Neutrophil (primary cell): Measurements from ENCODE around the gene FAM149A.

ENCODE experiments used
- H3K27ac ChIP-seq: fragments of 200-600 bp; sonication (generic); 2 replicates; pipeline ENCODE4 v1.5.1; 2016; ENCODE audit warnings: mild to moderate bottlenecking, moderate library complexity
- H3K27me3 ChIP-seq: fragments of 200-600 bp; sonication (generic); 2 replicates; pipeline ENCODE4 v1.6.0; 2016; ENCODE audit warnings: mild to moderate bottlenecking
- H3K36me3 ChIP-seq: fragments of 200-600 bp; sonication (generic); 2 replicates; pipeline ENCODE4 v1.5.1; 2017
- H3K4me1 ChIP-seq, 2 experiments: fragments of 200-600 bp in 1 of 2; sonication (generic) in 1 of 2; 1 replicate in 1 of 2; 2 replicates in 1 of 2; pipeline versions ENCODE4 v1.5.1 to v1.6.1; 2013 to 2016; ENCODE audit warnings: low read depth in 1 of 2, low read length in 1 of 2, mild to moderate bottlenecking in 1 of 2, moderate library complexity in 1 of 2; ENCODE audit not compliant: control insufficient read depth in 1 of 2, insufficient read depth in 1 of 2
- H3K4me3 ChIP-seq, 2 experiments: fragments of 200-600 bp in 1 of 2; sonication (generic) in 1 of 2; 1 replicate in 1 of 2; 2 replicates in 1 of 2; pipeline ENCODE4 v1.5.1; 2013 to 2016; ENCODE audit warnings: low read depth in 1 of 2, low read length in 1 of 2, mild to moderate bottlenecking in 1 of 2, moderate library complexity in 1 of 2
- H3K9me3 ChIP-seq: fragments of 200-600 bp; sonication (generic); 2 replicates; pipeline ENCODE4 v1.5.1; 2016
- TF ChIP-seq, protein P1 (sequence below): fragments of 200-600 bp; sonication (generic); IDR thresholded peaks from 2 replicates; pipeline ENCODE4 v1.5.1; 2016; ENCODE audit warnings: antibody characterized with exemption

Gene FAM149A

DNA sequence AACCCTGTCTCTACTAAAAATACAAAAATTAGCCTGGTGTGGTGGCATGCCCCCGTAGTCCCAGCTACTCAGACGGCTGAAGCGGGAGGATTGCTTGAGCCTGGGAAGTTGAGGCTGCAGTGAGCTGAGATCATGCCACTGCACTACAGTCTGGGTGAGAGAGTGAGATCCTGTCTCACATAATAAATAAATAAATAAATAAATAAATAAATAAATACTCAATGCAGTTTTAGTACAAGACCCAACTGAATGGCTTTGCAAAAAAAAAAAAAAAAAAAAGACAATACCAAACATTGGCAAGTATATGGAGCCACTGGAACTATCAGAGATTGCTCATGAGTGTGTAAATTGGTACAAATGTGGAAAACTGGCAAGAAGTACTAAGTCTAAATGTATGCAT, 83.6 kb downstream of the FAM149A start:
- H3K27ac ChIP-seq = no peak overlapping the region
- no peaks in the 10 kb centered on the region for H3K9me3 ChIP-seq
- H3K27me3 ChIP-seq = peaks cover 49% of the 10 kb centered on the region
- H3K36me3 ChIP-seq = no peaks in the 10 kb centered on the region
- TF ChIP-seq, protein P1, sequence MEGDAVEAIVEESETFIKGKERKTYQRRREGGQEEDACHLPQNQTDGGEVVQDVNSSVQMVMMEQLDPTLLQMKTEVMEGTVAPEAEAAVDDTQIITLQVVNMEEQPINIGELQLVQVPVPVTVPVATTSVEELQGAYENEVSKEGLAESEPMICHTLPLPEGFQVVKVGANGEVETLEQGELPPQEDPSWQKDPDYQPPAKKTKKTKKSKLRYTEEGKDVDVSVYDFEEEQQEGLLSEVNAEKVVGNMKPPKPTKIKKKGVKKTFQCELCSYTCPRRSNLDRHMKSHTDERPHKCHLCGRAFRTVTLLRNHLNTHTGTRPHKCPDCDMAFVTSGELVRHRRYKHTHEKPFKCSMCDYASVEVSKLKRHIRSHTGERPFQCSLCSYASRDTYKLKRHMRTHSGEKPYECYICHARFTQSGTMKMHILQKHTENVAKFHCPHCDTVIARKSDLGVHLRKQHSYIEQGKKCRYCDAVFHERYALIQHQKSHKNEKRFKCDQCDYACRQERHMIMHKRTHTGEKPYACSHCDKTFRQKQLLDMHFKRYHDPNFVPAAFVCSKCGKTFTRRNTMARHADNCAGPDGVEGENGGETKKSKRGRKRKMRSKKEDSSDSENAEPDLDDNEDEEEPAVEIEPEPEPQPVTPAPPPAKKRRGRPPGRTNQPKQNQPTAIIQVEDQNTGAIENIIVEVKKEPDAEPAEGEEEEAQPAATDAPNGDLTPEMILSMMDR = no peak
- no peak overlapping the region for H3K4me3 ChIP-seq
- peaks cover 6 to 9% of the 10 kb centered on the region in 2 experiments for H3K4me1 ChIP-seq

DNA sequence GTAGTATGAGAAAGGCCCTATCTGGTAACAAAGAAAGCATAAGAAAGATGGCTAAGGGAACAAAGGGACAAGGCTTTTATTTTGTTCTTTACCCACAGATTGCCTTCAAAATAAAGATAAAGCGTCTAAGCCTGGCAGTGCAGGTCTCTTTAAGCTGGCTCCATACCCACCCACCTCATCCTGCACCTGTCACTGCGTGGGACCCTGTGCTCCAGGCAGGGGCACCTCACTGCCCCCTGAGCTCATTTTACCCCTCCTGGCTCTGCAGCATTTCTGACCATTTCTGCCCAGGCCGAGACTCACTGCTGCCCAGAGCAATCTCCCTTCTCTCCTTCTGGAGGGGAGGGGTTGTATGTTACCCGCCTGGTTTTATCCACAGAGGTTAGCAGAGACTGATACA, 85.2 kb downstream of the FAM149A start:
- peaks cover 6 to 9% of the 10 kb centered on the region in 2 experiments for H3K4me1 ChIP-seq
- TF ChIP-seq, protein P1 = no peak
- H3K27ac ChIP-seq = no peak overlapping the region
- peaks cover 61% of the 10 kb centered on the region for H3K27me3 ChIP-seq
- no peak overlapping the region for H3K4me3 ChIP-seq
- H3K9me3 ChIP-seq = no peaks in the 10 kb centered on the region
- no peaks in the 10 kb centered on the region for H3K36me3 ChIP-seq

DNA sequence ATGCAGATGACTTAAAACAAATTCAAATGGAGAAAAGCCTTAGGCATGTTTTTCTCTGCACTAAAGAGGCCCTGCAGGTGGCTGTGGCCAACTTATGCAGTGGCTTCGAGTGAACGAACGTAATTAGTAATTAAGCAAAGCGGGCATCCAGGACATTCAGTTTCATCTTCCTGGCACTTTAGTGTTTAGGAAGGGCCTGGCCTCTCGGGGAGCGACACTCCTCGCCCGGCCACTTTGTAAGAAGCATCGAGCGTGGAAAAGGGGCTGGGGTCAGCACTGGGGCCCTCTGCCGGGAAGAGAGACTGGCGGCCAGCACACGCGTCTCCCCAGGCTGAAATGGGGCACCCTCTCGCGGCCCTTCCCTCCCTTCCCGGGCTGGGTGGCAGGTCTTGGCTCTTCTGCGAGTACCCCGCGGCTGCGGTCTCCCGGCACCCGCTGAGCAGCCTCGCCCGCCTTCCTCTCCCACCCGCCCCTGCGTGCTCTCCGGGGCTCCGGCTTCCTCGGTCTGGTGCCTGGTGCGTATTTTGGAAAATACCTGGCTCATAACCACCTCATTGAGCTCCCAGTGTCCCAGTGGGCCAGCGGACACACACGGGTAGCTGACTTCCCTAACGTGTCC, 86.2 kb downstream of the FAM149A start:
- H3K4me3 ChIP-seq = peak overlapping the region; percentile 53 to 57
- no peak overlapping the region for H3K27ac ChIP-seq
- H3K36me3 ChIP-seq = no peaks in the 10 kb centered on the region
- peaks cover 61% of the 10 kb centered on the region for H3K27me3 ChIP-seq
- TF ChIP-seq, protein P1 = no peak
- no peaks in the 10 kb centered on the region for H3K9me3 ChIP-seq
- peaks cover 6 to 9% of the 10 kb centered on the region in 2 experiments for H3K4me1 ChIP-seq

DNA sequence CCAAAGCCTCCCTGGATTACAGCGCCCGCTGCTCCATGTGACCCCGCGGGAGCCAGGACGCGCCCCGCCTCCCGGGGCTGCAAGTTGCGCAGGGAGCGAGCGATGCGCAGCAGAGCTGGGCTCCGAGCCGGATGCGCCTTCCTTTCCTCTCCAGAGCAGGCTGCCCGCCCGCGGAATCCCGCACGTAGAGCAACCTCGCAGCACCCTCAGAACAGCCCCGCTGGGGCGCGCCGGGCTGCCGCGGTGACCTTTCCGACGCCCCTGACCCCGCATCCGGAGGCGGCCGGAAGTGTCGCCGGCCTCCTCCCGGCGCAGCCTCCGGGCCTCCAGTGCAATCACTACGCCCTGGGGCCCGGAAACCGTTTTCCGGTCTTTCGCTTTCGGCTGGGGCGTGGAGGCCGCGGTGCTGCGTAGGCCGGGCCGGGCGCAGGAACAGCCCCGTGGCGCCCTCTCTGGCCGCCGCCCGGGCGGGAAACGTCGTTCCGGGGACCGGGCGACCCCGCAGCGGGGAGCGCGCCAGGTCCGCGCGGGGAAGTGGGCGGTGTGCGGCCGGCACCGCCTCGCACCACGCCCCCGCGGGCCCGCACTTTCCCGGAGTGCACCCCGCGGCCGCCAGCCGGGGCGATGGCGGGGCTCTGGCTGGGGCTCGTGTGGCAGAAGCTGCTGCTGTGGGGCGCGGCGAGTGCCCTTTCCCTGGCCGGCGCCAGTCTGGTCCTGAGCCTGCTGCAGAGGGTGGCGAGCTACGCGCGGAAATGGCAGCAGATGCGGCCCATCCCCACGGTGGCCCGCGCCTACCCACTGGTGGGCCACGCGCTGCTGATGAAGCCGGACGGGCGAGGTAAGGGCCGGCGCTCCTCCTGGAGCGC, 86.9 kb downstream of the FAM149A start, which contains the start of gene CYP4V2:
TSS of gene CYP4V2 (plus strand) at position 368 of the 866 bp plus-strand sequence. CDS start at position 625, 257 bp downstream.
- Histone ChIP-seq H3K36me3 (no peaks in the 10 kb centered on the region), H3K4me1 (peaks cover 6 to 9% of the 10 kb centered on the region in 2 experiments), H3K27me3 (peaks cover 61% of the 10 kb centered on the region), H3K9me3 (no peaks in the 10 kb centered on the region), H3K4me3 (peak within 1 kb of the TSS; percentile 53 to 57), H3K27ac (no peak within 1 kb of the TSS)
- TF ChIP-seq, protein P1 = no peak

DNA sequence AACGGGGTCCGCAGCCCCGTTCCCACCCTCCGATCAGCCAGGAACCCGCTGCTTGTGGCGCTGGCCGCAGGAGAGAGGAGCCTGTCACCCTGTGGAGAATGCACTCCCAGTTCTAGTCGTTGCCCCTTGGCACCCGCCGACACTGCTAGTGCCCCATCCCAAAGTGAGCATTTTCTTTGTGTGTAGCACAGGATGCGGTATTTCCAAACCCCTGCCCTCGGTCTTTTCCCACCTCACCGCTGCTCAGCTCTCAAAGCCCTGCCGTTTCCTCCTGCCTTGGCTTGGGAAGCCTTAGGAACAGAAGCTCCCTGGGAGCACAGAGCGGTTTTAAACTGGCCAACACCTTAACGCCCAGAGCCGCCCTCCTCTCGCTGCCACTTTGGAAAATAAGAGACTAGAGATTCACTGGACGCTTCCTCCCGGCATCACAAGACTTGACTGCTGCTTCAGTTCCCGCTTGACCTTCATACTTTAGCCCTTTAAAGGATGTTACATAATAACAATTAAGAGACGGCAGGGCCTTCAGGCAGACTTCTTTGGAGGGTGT, 87.6 kb downstream of the FAM149A start:
- H3K27me3 ChIP-seq = peaks cover 61% of the 10 kb centered on the region
- TF ChIP-seq, protein P1 = no peak
- H3K4me1 ChIP-seq = peaks cover 6 to 9% of the 10 kb centered on the region in 2 experiments
- H3K9me3 ChIP-seq = no peaks in the 10 kb centered on the region
- H3K4me3 ChIP-seq = peak overlapping the region; percentile 53 to 57
- H3K27ac ChIP-seq = no peak overlapping the region
- H3K36me3 ChIP-seq = no peaks in the 10 kb centered on the region
